GM19023 (cell line): ENCODE measurements around the gene TEX44.

Source experiments
- ATAC-seq: cut with Tn5 transposase; IDR thresholded peaks from one replicate; pipeline ENCODE4 v1.9.1; 2021; ENCODE audit warnings: mild to moderate bottlenecking, moderate library complexity; ENCODE audit not compliant: unreplicated experiment

The TEX44 gene

GRCh38 chr2:231604685-231605606 is 12.3 kb downstream of the TEX44 start:
- peak; percentile 86 for ATAC-seq

- no peak for ATAC-seq
Observed at GRCh38 chr2:231605607-231606091, 13.0 kb downstream of the TEX44 start.

GRCh38 chr2:231606941-231607340 is 14.3 kb downstream of the TEX44 start:
- no peak for ATAC-seq

GRCh38 chr2:231611273-231612108 is 18.8 kb downstream of the TEX44 start:
- ATAC-seq = no peak

GRCh38 chr2:231612109-231612455 is 19.4 kb downstream of the TEX44 start:
- no peak for ATAC-seq

- ATAC-seq = peak; percentile 41
Observed at GRCh38 chr2:231612456-231613330, 20.0 kb downstream of the TEX44 start.

- ATAC-seq = no peak
Observed at GRCh38 chr2:231613331-231613662, 20.6 kb downstream of the TEX44 start.

GRCh38 chr2:231613663-231614558 is 21.2 kb downstream of the TEX44 start:
- ATAC-seq = peak; percentile 70

- no peak for ATAC-seq
Observed at GRCh38 chr2:231614559-231615057, 21.9 kb downstream of the TEX44 start.

GRCh38 chr2:231615058-231615671 is 22.5 kb downstream of the TEX44 start:
- ATAC-seq = no peak

- no peak for ATAC-seq
Observed at GRCh38 chr2:231616296-231616695, 23.6 kb downstream of the TEX44 start.

GRCh38 chr2:231617059-231617926 is 24.6 kb downstream of the TEX44 start:
- no peak for ATAC-seq

GRCh38 chr2:231621051-231621879 is 28.6 kb downstream of the TEX44 start:
- ATAC-seq = no peak

- ATAC-seq = no peak
Observed at GRCh38 chr2:231622963-231623362, 30.3 kb downstream of the TEX44 start.

- ATAC-seq = no peak
Observed at GRCh38 chr2:231626449-231626848, 33.8 kb downstream of the TEX44 start.

- ATAC-seq = no peak
Observed at GRCh38 chr2:231627384-231628120, 34.9 kb downstream of the TEX44 start.
